Neutrophil (primary cell): ENCODE results near the gene NPAS2.

Experiments used
- H3K27ac ChIP-seq: fragments of 200-600 bp; sonication (generic); 2 replicates; pipeline ENCODE4 v1.5.1; 2016; ENCODE audit warnings: mild to moderate bottlenecking, moderate library complexity
- H3K27me3 ChIP-seq: fragments of 200-600 bp; sonication (generic); 2 replicates; pipeline ENCODE4 v1.6.0; 2016; ENCODE audit warnings: mild to moderate bottlenecking
- H3K36me3 ChIP-seq: fragments of 200-600 bp; sonication (generic); 2 replicates; pipeline ENCODE4 v1.5.1; 2017
- H3K4me1 ChIP-seq, 2 experiments: fragments of 200-600 bp in 1 of 2; sonication (generic) in 1 of 2; 1 replicate in 1 of 2; 2 replicates in 1 of 2; pipeline versions ENCODE4 v1.5.1 to v1.6.1; 2013 to 2016; ENCODE audit warnings: low read depth in 1 of 2, low read length in 1 of 2, mild to moderate bottlenecking in 1 of 2, moderate library complexity in 1 of 2; ENCODE audit not compliant: control insufficient read depth in 1 of 2, insufficient read depth in 1 of 2
- H3K4me3 ChIP-seq, 2 experiments: fragments of 200-600 bp in 1 of 2; sonication (generic) in 1 of 2; 1 replicate in 1 of 2; 2 replicates in 1 of 2; pipeline ENCODE4 v1.5.1; 2013 to 2016; ENCODE audit warnings: low read depth in 1 of 2, low read length in 1 of 2, mild to moderate bottlenecking in 1 of 2, moderate library complexity in 1 of 2
- H3K9me3 ChIP-seq: fragments of 200-600 bp; sonication (generic); 2 replicates; pipeline ENCODE4 v1.5.1; 2016
- CTCF ChIP-seq: fragments of 200-600 bp; sonication (generic); IDR thresholded peaks from 2 replicates; pipeline ENCODE4 v1.5.1; 2016; ENCODE audit warnings: antibody characterized with exemption

The NPAS2 gene

GRCh38 chr2:100831158-100831750, 11.3 kb downstream of the NPAS2 start:
- H3K36me3 ChIP-seq = no peaks in the 10 kb centered on the region
- no peaks in the 10 kb centered on the region for H3K9me3 ChIP-seq
- no peaks in the 10 kb centered on the region for H3K4me1 ChIP-seq
- no peak overlapping the region for H3K4me3 ChIP-seq
- no peak overlapping the region for H3K27ac ChIP-seq
- TF ChIP-seq CTCF = no peak
- peaks cover 33% of the 10 kb centered on the region for H3K27me3 ChIP-seq

GRCh38 chr2:100831831-100832230, 11.9 kb downstream of the NPAS2 start:
- TF ChIP-seq CTCF = no peak
- no peaks in the 10 kb centered on the region for H3K36me3 ChIP-seq
- no peak overlapping the region for H3K4me3 ChIP-seq
- H3K4me1 ChIP-seq = no peaks in the 10 kb centered on the region
- no peaks in the 10 kb centered on the region for H3K9me3 ChIP-seq
- no peak overlapping the region for H3K27ac ChIP-seq
- peaks cover 39% of the 10 kb centered on the region for H3K27me3 ChIP-seq

GRCh38 chr2:100832885-100833284, 12.9 kb downstream of the NPAS2 start:
- no peaks in the 10 kb centered on the region for H3K4me1 ChIP-seq
- H3K9me3 ChIP-seq = no peaks in the 10 kb centered on the region
- no peak overlapping the region for H3K27ac ChIP-seq
- no peaks in the 10 kb centered on the region for H3K36me3 ChIP-seq
- H3K4me3 ChIP-seq = no peak overlapping the region
- H3K27me3 ChIP-seq = peaks cover 46% of the 10 kb centered on the region
- no peak for TF ChIP-seq CTCF

- H3K27ac ChIP-seq = no peak overlapping the region
- no peak overlapping the region for H3K4me3 ChIP-seq
- H3K4me1 ChIP-seq = no peaks in the 10 kb centered on the region
- H3K27me3 ChIP-seq = peaks cover 46% of the 10 kb centered on the region
- no peaks in the 10 kb centered on the region for H3K36me3 ChIP-seq
- TF ChIP-seq CTCF = no peak
- H3K9me3 ChIP-seq = no peaks in the 10 kb centered on the region
These were observed 13.4 kb downstream of the NPAS2 start for GRCh38 chr2:100833331-100833730.

GRCh38 chr2:100834221-100834620, 14.3 kb downstream of the NPAS2 start:
- TF ChIP-seq CTCF = no peak
- Histone ChIP-seq H3K9me3 (no peaks in the 10 kb centered on the region), H3K36me3 (no peaks in the 10 kb centered on the region), H3K27me3 (peaks cover 46% of the 10 kb centered on the region), H3K4me3 (no peak overlapping the region), H3K4me1 (no peaks in the 10 kb centered on the region), H3K27ac (no peak overlapping the region)
